ENCODE data around the gene SH3BP1. TPM values are rescaled to one million over a fixed set of nuclear protein-coding genes. Genes with fewer than 3 reads are reported as not detected.

Gene SH3BP1
- total and polyA plus RNA-seq, 2 of the 8 experiments (the other 6 are each of a cell fraction or from before 2014, with no cell fraction given): 23.9 to 40.3 TPM

DNA sequence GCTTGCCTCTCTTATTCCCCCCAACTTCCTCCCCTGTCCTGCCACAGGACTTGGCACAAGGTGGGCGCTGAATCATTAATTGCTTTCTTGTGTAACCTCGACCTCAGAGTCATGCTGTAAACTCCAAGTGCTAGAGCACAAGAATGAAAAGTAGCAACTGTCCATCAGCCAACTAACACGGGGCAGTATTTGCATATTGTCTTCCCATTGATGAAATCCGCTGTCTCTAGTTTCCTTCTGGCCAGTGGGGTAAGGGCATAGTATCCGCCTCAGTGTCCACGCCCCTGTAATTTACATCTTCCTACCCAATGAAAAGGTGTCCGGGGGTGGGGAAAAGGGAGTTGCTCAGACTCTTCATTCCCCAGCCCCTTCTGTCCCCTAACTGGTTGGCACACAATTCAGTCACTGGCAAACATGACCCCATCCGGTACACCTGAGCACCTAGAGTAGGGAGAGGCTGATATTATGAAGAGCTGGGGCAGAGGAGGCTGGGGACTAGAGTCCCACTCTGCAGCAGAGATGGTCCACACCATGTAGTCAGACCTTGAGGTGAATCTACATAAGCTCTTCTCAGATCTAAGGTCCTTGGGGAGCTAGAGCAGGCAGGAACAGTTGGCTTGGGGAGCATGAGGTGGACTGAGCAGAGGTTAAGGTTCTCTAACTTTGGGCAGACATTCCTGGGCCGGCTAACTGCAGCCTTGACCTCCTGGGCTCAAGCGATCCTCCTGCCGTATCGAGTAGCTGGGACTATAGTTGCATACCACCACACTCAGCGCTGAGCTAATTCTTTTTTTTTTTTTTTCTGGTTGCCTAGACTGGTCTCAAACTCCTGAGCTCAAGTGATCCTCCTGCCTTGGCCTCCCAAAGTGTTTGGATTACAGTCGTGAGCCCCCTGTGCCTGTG lies 37.7 kb upstream of the SH3BP1 start:
- 54% methylated on average over 14 of the region's 14 CpGs; no CpG with 5 or more reads in 1 of the 2 experiments for WGBS, 2 experiments (ENCODE audit: extremely low coverage in 1 of 2, insufficient coverage in 1 of 2, insufficient read length in 1 of 2, insufficient replicate concordance in 2 of 2, low coverage in 1 of 2, low lambda C conversion rate in 2 of 2, missing lambda C conversion rate in 1 of 2)
- H3K4me3 ChIP-seq (ENCODE audit: extremely low read depth in 1 of 4, insufficient read depth in 2 of 4, low read depth in 3 of 4, low read length in 4 of 4): peak overlapping the region in 2 of 4 experiments; percentile 9 to 26; a peak in 3 of 8 replicates
- 0 out of 2 replicates have a peak, but pooled peaks have one; percentile 5 for TF ChIP-seq CEBPB (IDR thresholded peaks at IDR 0.05; ENCODE audit: low read depth, low read length)

More for the DNA sequence above, 37.7 kb upstream of the SH3BP1 start:
- H4K91ac ChIP-seq (replicated peaks; ENCODE audit: insufficient read length, low read length): no peak overlapping the region
- no peak overlapping the region for H3K14ac ChIP-seq (ENCODE audit: insufficient read length)
- no peaks in the 10 kb centered on the region for H3K27me3 ChIP-seq (replicated peaks in 1 of 4; ENCODE audit: control insufficient read depth in 3 of 4, extremely low read depth in 1 of 4, insufficient read depth in 3 of 4, low read length in 3 of 4)
- H2AFZ ChIP-seq (ENCODE audit: low read length): 0 out of 2 replicates have a peak overlapping the region, but pooled peaks have one; percentile 59
- no peak overlapping the region; the same call in 1 of the 2 replicates for H2BK20ac ChIP-seq (ENCODE audit: low read length)
- H3K27ac ChIP-seq (ENCODE audit: low read depth, low read length): 0 out of 2 replicates have a peak overlapping the region, but pooled peaks have one; percentile 4
- H3K4me2 ChIP-seq (ENCODE audit: insufficient read depth in 1 of 2, low read depth in 2 of 2, low read length in 2 of 2): peak overlapping the region; percentile 55
- DNase-seq (ENCODE audit: low read depth in 1 of 2, low spot score in 2 of 2) (peak; percentile 65 to 66), FAIRE-seq (peak; percentile 96)
- H3K18ac ChIP-seq (ENCODE audit: extremely low read depth, low read length): peak overlapping the region; percentile 35; the same call in 1 of the 2 replicates
- no peak overlapping the region; the same call in 1 of the 2 replicates for H2BK12ac ChIP-seq (ENCODE audit: low read depth, low read length)
- H3K56ac ChIP-seq (replicated peaks; ENCODE audit: insufficient read length, low read depth, low read length): no peak overlapping the region
- H3K9ac ChIP-seq (replicated peaks in 1 of 4; ENCODE audit: extremely low read depth in 1 of 4, low read depth in 3 of 4, low read length in 3 of 4): no peak overlapping the region
- ChIA-PET POLR2A (ENCODE audit: partially characterized antibody) (interaction anchor here (0.8 to 1.0 kb wide), 3 partner anchors 11 to 36 kb away, joined by 3 read pairs; no protein-coding TSS in a partner anchor), CTCF (ENCODE audit: partially characterized antibody) (interaction anchor here (0.6 to 3.6 kb wide), 11 partner anchors 10 to 63 kb away, joined by 3 to 14 read pairs (median 4); no protein-coding TSS in a partner anchor)
- no peak overlapping the region for H2AK5ac ChIP-seq (ENCODE audit: low read depth, low read length)
- H3K79me1 ChIP-seq (ENCODE audit: low read depth, low read length): no peaks in the 10 kb centered on the region
- H2BK5ac ChIP-seq (ENCODE audit: low read depth, low read length): no peak overlapping the region; the same call in 1 of the 2 replicates
- no peaks in the 10 kb centered on the region for H4K20me1 ChIP-seq (replicated peaks in 1 of 2; ENCODE audit: control insufficient read depth in 1 of 2, insufficient read depth in 2 of 2, low read length in 2 of 2)
- H2BK120ac ChIP-seq (replicated peaks; ENCODE audit: low read depth, low read length): no peak overlapping the region
- no peaks in the 10 kb centered on the region for H3K23me2 ChIP-seq (ENCODE audit: low read depth, low read length)
- H4K5ac ChIP-seq (ENCODE audit: insufficient read length, low read depth, low read length): peak overlapping the region; percentile 82
- H3K4ac ChIP-seq (replicated peaks; ENCODE audit: insufficient read length, low read depth, low read length): no peak overlapping the region
- H3K4me1 ChIP-seq (replicated peaks in 1 of 4; ENCODE audit: control insufficient read depth in 3 of 4, insufficient read depth in 4 of 4, low read length in 3 of 4): peaks cover 0 to 8% (median 4%) of the 10 kb centered on the region in 4 experiments; a peak in 3 of 7 replicates
- H2BK15ac ChIP-seq (ENCODE audit: low read length): no peak overlapping the region
- H3K9me3 ChIP-seq (ENCODE audit: insufficient read depth in 2 of 2, low read depth in 1 of 2, low read length in 1 of 2): no peaks in the 10 kb centered on the region
- H3K23ac ChIP-seq (ENCODE audit: insufficient read length): no peak overlapping the region
- H3K36me3 ChIP-seq (ENCODE audit: control insufficient read depth in 2 of 4, insufficient read depth in 4 of 4, low read length in 3 of 4): no peaks in the 10 kb centered on the region
- no peak overlapping the region for H4K8ac ChIP-seq (ENCODE audit: extremely low read depth, insufficient read depth, low read length)
- H3K79me2 ChIP-seq (ENCODE audit: control insufficient read depth in 1 of 2, insufficient read depth in 2 of 2, low read length in 2 of 2): no peaks in the 10 kb centered on the region

All from H1 (cell line).